Gastroesophageal sphincter (tissue), 4 donors: ENCODE results near the gene CHN1. TPM values are rescaled to one million over a fixed set of nuclear protein-coding genes. Genes with fewer than 3 reads are reported as not detected.

Experiments used
- ATAC-seq: fragments of 150-250 bp; one replicate; pipeline ENCODE4 v1.9.1; 2016; ENCODE audit warnings: mild to moderate bottlenecking, moderate library complexity
- H3K27ac ChIP-seq, 4 donors: fragments of 200-600 bp; sonication (generic) in 3 of 4; 1 replicate in 3 of 4; 2 replicates in 1 of 4; pipeline ENCODE4 v1.5.1; 2016 to 2019
- H3K27me3 ChIP-seq: fragments of 200-600 bp; sonication (generic); one replicate; pipeline ENCODE4 v1.5.1; 2019
- H3K36me3 ChIP-seq, 2 donors: fragments of 200-600 bp; sonication (generic); one replicate each; pipeline ENCODE4 v1.5.1; 2019; ENCODE audit warnings: control low read depth in 1 of 2
- H3K4me1 ChIP-seq, 3 donors: fragments of 200-600 bp; sonication (generic); 1 replicate in 2 of 3; 2 replicates in 1 of 3; pipeline ENCODE4 v1.5.1; 2016 to 2019; ENCODE audit warnings: control low read depth in 2 of 3
- H3K4me3 ChIP-seq, 2 donors: fragments of 200-600 bp; sonication (generic); one replicate each; pipeline ENCODE4 v1.5.1; 2019; ENCODE audit warnings: mild to moderate bottlenecking in 1 of 2, moderate library complexity in 1 of 2
- H3K9me3 ChIP-seq, 3 donors: fragments of 200-600 bp; sonication (generic); one replicate each; pipeline ENCODE4 v1.5.1; 2017 to 2019; ENCODE audit warnings: control low read depth in 2 of 3
- CTCF ChIP-seq, 4 experiments: fragments of 200-600 bp in 2 of 4; fragments of 450-650 bp in 2 of 4; sonication (generic) in 1 of 4; IDR thresholded peaks; one replicate each; pipeline ENCODE4 v1.5.1; 2017 to 2019; ENCODE audit warnings: antibody characterized with exemption in 4 of 4, mild to moderate bottlenecking in 2 of 4, moderate library complexity in 2 of 4
- EP300 ChIP-seq: sonication (generic); formaldehyde crosslinking; IDR thresholded peaks from one replicate; pipeline ENCODE4 v1.6.1; 2017; ENCODE audit warnings: antibody characterized with exemption, mild to moderate bottlenecking
- POLR2A ChIP-seq, 2 donors: fragments of 450-650 bp; IDR thresholded peaks; one replicate each; pipeline ENCODE4 v1.6.1; 2017; ENCODE audit warnings: antibody characterized with exemption in 2 of 2, mild to moderate bottlenecking in 2 of 2, moderate library complexity in 1 of 2
- POLR2AphosphoS5 ChIP-seq: sonication (generic); formaldehyde crosslinking; IDR thresholded peaks from one replicate; pipeline ENCODE4 v1.6.1; 2017; ENCODE audit warnings: antibody characterized with exemption
- WGBS, 2 donors: methylation state at CpG; one replicate each; pipeline ENCODE4 v1.1.5; 2018; ENCODE audit warnings: low coverage in 1 of 2; 5-methylcytosine and 5-hydroxymethylcytosine counted together
- total RNA-seq, 4 donors: library from RNA; depleted of rRNA; stranded (reverse); fragments of >200 nt; gene quantifications; one replicate each; pipeline ENCODE4 v1.1.0, GENCODE V29; 2016

Gene CHN1
- total RNA-seq, 4 donors from 2014 or later = 13.3 to 35.8 (median 31.1) TPM

GRCh38 chr2:174908284-174908683, 96.9 kb downstream of the CHN1 start:
- H3K27ac ChIP-seq = no peak overlapping the region
- H3K36me3 ChIP-seq = peaks cover 0 to 15% of the 10 kb centered on the region in 2 donors
- WGBS, 2 donors = 88 to 91% methylated on average over 3 of the region's 3 CpGs
- no peak overlapping the region for H3K4me3 ChIP-seq
- TF ChIP-seq POLR2A (IDR thresholded peaks at IDR 0.05) (no peak), EP300 (no peak), CTCF (IDR thresholded peaks at IDR 0.05) (no peak), POLR2AphosphoS5 (no peak)
- H3K4me1 ChIP-seq = peaks cover 0 to 5% (median 0%) of the 10 kb centered on the region in 3 donors
- no peaks in the 10 kb centered on the region for H3K27me3 ChIP-seq
- no peak for ATAC-seq
- H3K9me3 ChIP-seq = no peaks in the 10 kb centered on the region

GRCh38 chr2:174903264-174903556, 102.0 kb downstream of the CHN1 start:
- peaks cover 0 to 8% (median 0%) of the 10 kb centered on the region in 3 donors for H3K4me1 ChIP-seq
- 67 to 69% methylated on average over 1 of the region's 1 CpG for WGBS, 2 donors
- no peak for ATAC-seq
- TF ChIP-seq EP300 = no peak
- no peak overlapping the region for H3K27ac ChIP-seq
- H3K9me3 ChIP-seq = no peaks in the 10 kb centered on the region
- no peaks in the 10 kb centered on the region for H3K27me3 ChIP-seq
- no peaks in the 10 kb centered on the region for H3K36me3 ChIP-seq
- H3K4me3 ChIP-seq = no peak overlapping the region

- 51 to 75% methylated on average over 3 of the region's 3 CpGs for WGBS, 2 donors
- H3K36me3 ChIP-seq = no peaks in the 10 kb centered on the region
- ATAC-seq = no peak
- no peak overlapping the region for H3K27ac ChIP-seq
- H3K4me1 ChIP-seq = peaks cover 0 to 8% (median 0%) of the 10 kb centered on the region in 3 donors
- no peaks in the 10 kb centered on the region for H3K27me3 ChIP-seq
- no peaks in the 10 kb centered on the region for H3K9me3 ChIP-seq
- TF ChIP-seq CTCF (IDR thresholded peaks at IDR 0.05) (no peak), EP300 (no peak), POLR2A (IDR thresholded peaks at IDR 0.05) (no peak), POLR2AphosphoS5 (no peak)
- H3K4me3 ChIP-seq = no peak overlapping the region
These were observed 102.5 kb downstream of the CHN1 start for GRCh38 chr2:174902506-174903263.

- Histone ChIP-seq H3K27me3 (no peaks in the 10 kb centered on the region), H3K27ac (no peak overlapping the region), H3K4me1 (peaks cover 0 to 8% (median 0%) of the 10 kb centered on the region in 3 donors), H3K9me3 (no peaks in the 10 kb centered on the region), H3K36me3 (no peaks in the 10 kb centered on the region), H3K4me3 (no peak overlapping the region)
- ATAC-seq = no peak
- no peak for TF ChIP-seq POLR2AphosphoS5
- no peak for TF ChIP-seq EP300
- TF ChIP-seq POLR2A (IDR thresholded peaks at IDR 0.05) = no peak
- no peak for TF ChIP-seq CTCF (IDR thresholded peaks at IDR 0.05)
- 35 to 61% methylated on average over 4 of the region's 4 CpGs for WGBS, 2 donors
These were observed 104.1 kb downstream of the CHN1 start for GRCh38 chr2:174901075-174901474.

GRCh38 chr2:174897286-174897685, 107.9 kb downstream of the CHN1 start:
- H3K4me1 ChIP-seq = peaks cover 0 to 8% (median 0%) of the 10 kb centered on the region in 3 donors
- H3K27ac ChIP-seq = no peak overlapping the region
- ATAC-seq = no peak
- no peak overlapping the region for H3K4me3 ChIP-seq
- H3K36me3 ChIP-seq = no peaks in the 10 kb centered on the region
- H3K9me3 ChIP-seq = no peaks in the 10 kb centered on the region
- no peaks in the 10 kb centered on the region for H3K27me3 ChIP-seq
- 66 to 83% methylated on average over 6 of the region's 6 CpGs for WGBS, 2 donors
- no peak for TF ChIP-seq EP300
- TF ChIP-seq POLR2AphosphoS5 = no peak
- TF ChIP-seq POLR2A (IDR thresholded peaks at IDR 0.05) = no peak
- no peak for TF ChIP-seq CTCF (IDR thresholded peaks at IDR 0.05)
